ENCODE measurements around the gene ADAMTS16.

The ADAMTS16 gene

DNA sequence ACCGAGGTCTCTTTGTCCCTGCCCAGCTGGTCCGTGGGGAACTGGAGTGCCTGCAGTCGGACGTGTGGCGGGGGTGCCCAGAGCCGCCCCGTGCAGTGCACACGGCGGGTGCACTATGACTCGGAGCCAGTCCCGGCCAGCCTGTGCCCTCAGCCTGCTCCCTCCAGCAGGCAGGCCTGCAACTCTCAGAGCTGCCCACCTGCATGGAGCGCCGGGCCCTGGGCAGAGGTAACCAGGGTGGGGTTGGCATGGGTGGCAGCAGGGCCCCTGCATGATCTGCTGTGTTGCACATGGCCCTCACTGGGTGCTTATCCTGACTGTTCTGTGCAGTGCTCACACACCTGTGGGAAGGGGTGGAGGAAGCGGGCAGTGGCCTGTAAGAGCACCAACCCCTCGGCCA lies 163.1 kb downstream of the ADAMTS16 start:
- H4K91ac ChIP-seq (ENCODE audit: low read length): no peak overlapping the region
- 94% methylated on average over 11 of the region's 15 CpGs for WGBS
- no peak overlapping the region for H4K8ac ChIP-seq (ENCODE audit: low read length)
- H2AK5ac ChIP-seq (ENCODE audit: low read length, severe bottlenecking): no peak overlapping the region
- peaks cover 0 to 12% of the 10 kb centered on the region in 2 experiments for H3K36me3 ChIP-seq (ENCODE audit: control insufficient read depth in 1 of 2, insufficient read depth in 2 of 2, low read depth in 1 of 2, low read length in 2 of 2)
- no peak overlapping the region for H2AFZ ChIP-seq (ENCODE audit: low read depth, low read length)
- no peak overlapping the region for H3K14ac ChIP-seq (ENCODE audit: low read length in 2 of 2)
- no peak overlapping the region for H3K4me2 ChIP-seq (ENCODE audit: low read length, poor library complexity, severe bottlenecking)
- H3K79me1 ChIP-seq (replicated peaks; ENCODE audit: low read length, poor library complexity, severe bottlenecking): no peaks in the 10 kb centered on the region
- no peak overlapping the region for H2BK5ac ChIP-seq (ENCODE audit: low read depth, low read length, poor library complexity, severe bottlenecking)
- no peak overlapping the region for H3K18ac ChIP-seq (ENCODE audit: low read depth in 1 of 2, low read length in 2 of 2)
- no peak overlapping the region for H3K27ac ChIP-seq (ENCODE audit: low read length, poor library complexity, severe bottlenecking)
- H2BK15ac ChIP-seq (ENCODE audit: low read depth, poor library complexity, severe bottlenecking): no peak overlapping the region
- no peak overlapping the region for H3K4ac ChIP-seq (ENCODE audit: low read depth in 1 of 2, low read length in 2 of 2)
- no peak overlapping the region for H2BK120ac ChIP-seq (ENCODE audit: low read depth, low read length)
- no peak overlapping the region for H3K9ac ChIP-seq (ENCODE audit: low read length)
- peak overlapping the region in 1 of 2 experiments; percentile 14 for H3K4me3 ChIP-seq (ENCODE audit: insufficient read depth in 1 of 2, low read depth in 1 of 2, low read length in 2 of 2)
- peaks cover 0 to 19% of the 10 kb centered on the region in 2 experiments for H3K27me3 ChIP-seq (ENCODE audit: control insufficient read depth in 1 of 2, insufficient read depth in 1 of 2, low read length in 2 of 2)
- DNase-seq: no peak
- no peak overlapping the region for H2BK12ac ChIP-seq (ENCODE audit: low read length in 2 of 2)
- no peak overlapping the region for H3K23ac ChIP-seq (ENCODE audit: low read length in 2 of 2)
- H3K4me1 ChIP-seq (ENCODE audit: control insufficient read depth, insufficient read depth, low read depth, low read length): peaks cover 9% of the 10 kb centered on the region
- peaks cover 6% of the 10 kb centered on the region for H3K9me3 ChIP-seq (ENCODE audit: control insufficient read depth, low read length)

DNA sequence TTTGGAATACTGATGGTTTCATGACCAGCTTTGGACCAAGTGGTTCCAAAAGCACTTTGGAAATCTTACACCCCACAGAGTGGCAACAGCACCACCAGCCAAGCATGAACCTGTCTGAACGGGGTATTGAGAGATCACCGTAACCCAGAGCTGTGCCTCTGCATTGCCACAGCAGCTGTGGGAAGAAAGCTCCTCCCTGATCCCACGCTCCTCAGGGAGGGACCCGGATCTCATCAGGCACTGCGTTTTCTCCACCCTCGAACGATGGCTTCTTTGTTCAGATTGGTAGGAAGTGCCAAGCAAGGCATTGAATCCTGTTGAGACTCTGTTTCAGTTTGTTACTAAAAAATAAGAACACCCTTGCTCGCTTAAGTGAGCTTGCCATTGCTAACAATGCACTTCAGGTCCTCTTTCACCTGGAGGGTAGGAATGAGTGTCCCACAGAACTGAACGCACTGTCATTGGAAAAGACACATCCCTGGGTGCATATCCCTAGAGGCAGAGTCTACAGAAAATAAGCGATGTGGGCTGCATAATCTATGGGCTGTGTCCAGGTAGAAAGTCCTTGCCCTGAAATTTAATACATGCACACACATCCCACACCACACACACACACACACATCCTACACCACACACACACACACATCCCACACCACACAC lies 164.4 kb downstream of the ADAMTS16 start:
- Histone ChIP-seq H2AK5ac (ENCODE audit: low read length, severe bottlenecking) (no peak overlapping the region), H3K4ac (ENCODE audit: low read depth in 1 of 2, low read length in 2 of 2) (no peak overlapping the region), H2BK120ac (ENCODE audit: low read depth, low read length) (no peak overlapping the region), H4K91ac (ENCODE audit: low read length) (no peak overlapping the region), H3K4me1 (ENCODE audit: control insufficient read depth, insufficient read depth, low read depth, low read length) (peaks cover 9% of the 10 kb centered on the region), H2BK15ac (ENCODE audit: low read depth, poor library complexity, severe bottlenecking) (no peak overlapping the region), H2AFZ (ENCODE audit: low read depth, low read length) (no peak overlapping the region), H2BK12ac (ENCODE audit: low read length in 2 of 2) (no peak overlapping the region), H2BK5ac (ENCODE audit: low read depth, low read length, poor library complexity, severe bottlenecking) (no peak overlapping the region), H3K4me2 (ENCODE audit: low read length, poor library complexity, severe bottlenecking) (no peak overlapping the region), H3K79me1 (replicated peaks; ENCODE audit: low read length, poor library complexity, severe bottlenecking) (no peaks in the 10 kb centered on the region), H3K4me3 (ENCODE audit: insufficient read depth in 1 of 2, low read depth in 1 of 2, low read length in 2 of 2) (no peak overlapping the region), H3K27ac (ENCODE audit: low read length, poor library complexity, severe bottlenecking) (no peak overlapping the region), H3K36me3 (ENCODE audit: control insufficient read depth in 1 of 2, insufficient read depth in 2 of 2, low read depth in 1 of 2, low read length in 2 of 2) (peaks cover 0 to 12% of the 10 kb centered on the region in 2 experiments), H3K27me3 (ENCODE audit: control insufficient read depth in 1 of 2, insufficient read depth in 1 of 2, low read length in 2 of 2) (peaks cover 0 to 19% of the 10 kb centered on the region in 2 experiments), H3K18ac (ENCODE audit: low read depth in 1 of 2, low read length in 2 of 2) (no peak overlapping the region), H3K9me3 (ENCODE audit: control insufficient read depth, low read length) (peaks cover 6% of the 10 kb centered on the region), H4K8ac (ENCODE audit: low read length) (no peak overlapping the region), H3K23ac (ENCODE audit: low read length in 2 of 2) (no peak overlapping the region), H3K9ac (ENCODE audit: low read length) (no peak overlapping the region), H3K14ac (ENCODE audit: low read length in 2 of 2) (no peak overlapping the region)
- WGBS: 87% methylated on average over 10 of the region's 10 CpGs
- no peak for DNase-seq

DNA sequence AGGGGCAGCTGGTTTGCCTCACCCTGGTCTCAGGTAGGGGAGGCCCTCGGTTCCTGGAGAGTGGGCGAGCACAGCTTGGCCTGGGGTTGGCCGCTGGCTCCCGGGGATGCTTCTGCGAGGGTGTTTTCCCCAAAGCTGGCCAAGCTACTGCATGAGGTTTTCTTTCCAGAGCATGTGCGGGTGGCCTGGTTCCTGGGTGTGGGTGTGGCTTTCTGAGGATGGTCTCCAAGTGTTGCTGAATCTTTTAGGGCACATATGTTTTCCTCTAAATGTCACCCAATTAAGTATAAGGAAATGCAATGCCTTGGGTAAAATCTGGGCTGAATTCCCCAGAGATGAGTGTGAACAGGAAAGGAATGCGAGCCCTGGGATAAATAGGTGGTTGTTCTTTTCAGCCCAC lies 166.6 kb downstream of the ADAMTS16 start:
- Histone ChIP-seq H2AFZ (ENCODE audit: low read depth, low read length) (no peak overlapping the region), H3K36me3 (ENCODE audit: control insufficient read depth in 1 of 2, insufficient read depth in 2 of 2, low read depth in 1 of 2, low read length in 2 of 2) (peaks cover 0 to 12% of the 10 kb centered on the region in 2 experiments), H3K27ac (ENCODE audit: low read length, poor library complexity, severe bottlenecking) (no peak overlapping the region), H4K8ac (ENCODE audit: low read length) (no peak overlapping the region), H2BK15ac (ENCODE audit: low read depth, poor library complexity, severe bottlenecking) (no peak overlapping the region), H3K79me1 (replicated peaks; ENCODE audit: low read length, poor library complexity, severe bottlenecking) (no peaks in the 10 kb centered on the region), H3K27me3 (ENCODE audit: control insufficient read depth in 1 of 2, insufficient read depth in 1 of 2, low read length in 2 of 2) (peaks cover 0 to 19% of the 10 kb centered on the region in 2 experiments), H2BK120ac (ENCODE audit: low read depth, low read length) (no peak overlapping the region), H3K9me3 (ENCODE audit: control insufficient read depth, low read length) (peaks cover 6% of the 10 kb centered on the region), H3K18ac (ENCODE audit: low read depth in 1 of 2, low read length in 2 of 2) (no peak overlapping the region), H4K91ac (ENCODE audit: low read length) (no peak overlapping the region), H3K4me2 (ENCODE audit: low read length, poor library complexity, severe bottlenecking) (no peak overlapping the region), H3K23ac (ENCODE audit: low read length in 2 of 2) (no peak overlapping the region), H2BK12ac (ENCODE audit: low read length in 2 of 2) (no peak overlapping the region), H3K9ac (ENCODE audit: low read length) (no peak overlapping the region), H2AK5ac (ENCODE audit: low read length, severe bottlenecking) (peak overlapping the region; percentile 14), H3K4ac (ENCODE audit: low read depth in 1 of 2, low read length in 2 of 2) (no peak overlapping the region), H3K4me1 (ENCODE audit: control insufficient read depth, insufficient read depth, low read depth, low read length) (peaks cover 9% of the 10 kb centered on the region), H3K14ac (ENCODE audit: low read length in 2 of 2) (no peak overlapping the region), H3K4me3 (ENCODE audit: insufficient read depth in 1 of 2, low read depth in 1 of 2, low read length in 2 of 2) (no peak overlapping the region), H2BK5ac (ENCODE audit: low read depth, low read length, poor library complexity, severe bottlenecking) (no peak overlapping the region)
- WGBS: 86% methylated on average over 7 of the region's 7 CpGs
- no peak for DNase-seq

DNA sequence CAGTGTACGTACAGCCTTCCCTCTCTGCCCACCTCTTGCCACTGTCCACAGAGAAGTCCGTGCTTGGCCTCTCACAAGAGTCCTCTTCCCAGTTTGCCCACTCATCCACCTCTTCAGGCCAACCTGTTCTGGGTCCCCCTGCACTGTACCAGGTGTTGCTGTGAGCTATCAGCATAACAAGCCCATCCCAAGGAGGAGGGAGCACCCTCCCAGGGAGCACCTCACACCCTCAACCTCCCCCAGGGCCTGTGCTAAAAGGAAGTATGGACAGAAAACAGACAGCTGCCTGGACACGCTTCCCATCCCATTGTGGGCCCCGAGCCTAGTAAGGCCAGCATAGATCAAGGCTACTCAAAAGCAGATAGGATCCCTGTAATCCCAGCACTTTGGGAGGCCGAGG lies 168.2 kb downstream of the ADAMTS16 start:
- Histone ChIP-seq H3K23ac (ENCODE audit: low read length in 2 of 2) (no peak overlapping the region), H3K36me3 (ENCODE audit: control insufficient read depth in 1 of 2, insufficient read depth in 2 of 2, low read depth in 1 of 2, low read length in 2 of 2) (peaks cover 0 to 9% of the 10 kb centered on the region in 2 experiments), H3K4me1 (ENCODE audit: control insufficient read depth, insufficient read depth, low read depth, low read length) (peaks cover 12% of the 10 kb centered on the region), H3K27me3 (ENCODE audit: control insufficient read depth in 1 of 2, insufficient read depth in 1 of 2, low read length in 2 of 2) (peaks cover 0 to 19% of the 10 kb centered on the region in 2 experiments), H2BK12ac (ENCODE audit: low read length in 2 of 2) (no peak overlapping the region), H2BK120ac (ENCODE audit: low read depth, low read length) (no peak overlapping the region), H3K9ac (ENCODE audit: low read length) (no peak overlapping the region), H3K79me1 (replicated peaks; ENCODE audit: low read length, poor library complexity, severe bottlenecking) (no peaks in the 10 kb centered on the region), H2BK15ac (ENCODE audit: low read depth, poor library complexity, severe bottlenecking) (no peak overlapping the region), H3K4me3 (ENCODE audit: insufficient read depth in 1 of 2, low read depth in 1 of 2, low read length in 2 of 2) (no peak overlapping the region), H3K9me3 (ENCODE audit: control insufficient read depth, low read length) (no peaks in the 10 kb centered on the region), H3K4me2 (ENCODE audit: low read length, poor library complexity, severe bottlenecking) (no peak overlapping the region), H3K27ac (ENCODE audit: low read length, poor library complexity, severe bottlenecking) (no peak overlapping the region), H2BK5ac (ENCODE audit: low read depth, low read length, poor library complexity, severe bottlenecking) (no peak overlapping the region), H2AFZ (ENCODE audit: low read depth, low read length) (no peak overlapping the region), H4K91ac (ENCODE audit: low read length) (no peak overlapping the region), H3K14ac (ENCODE audit: low read length in 2 of 2) (no peak overlapping the region), H2AK5ac (ENCODE audit: low read length, severe bottlenecking) (no peak overlapping the region), H3K18ac (ENCODE audit: low read depth in 1 of 2, low read length in 2 of 2) (no peak overlapping the region), H4K8ac (ENCODE audit: low read length) (no peak overlapping the region), H3K4ac (ENCODE audit: low read depth in 1 of 2, low read length in 2 of 2) (no peak overlapping the region)
- WGBS: 83% methylated on average over 5 of the region's 5 CpGs
- DNase-seq: no peak

Measured in mesenchymal stem cell (in vitro differentiated cells and primary cell).